GM13976 (cell line): ENCODE data around the gene OSBP2.

ENCODE experiments used
- DNase-seq: peaks from one replicate; pipeline ENCODE4 v3.0.0; 2012; ENCODE audit warnings: low spot score
- CTCF ChIP-seq: IDR thresholded peaks from 2 replicates; pipeline ENCODE4 v1.5.1; 2012; ENCODE audit warnings: borderline replicate concordance, mild to moderate bottlenecking; ENCODE audit not compliant: insufficient read depth; ENCODE audit errors: extremely low read depth, missing control alignments, control extremely low read depth
- in situ Hi-C: fragments of 300-500 bp; cut with MboI; formaldehyde crosslinking; loops from one replicate; pipeline ENCODE4 v1.12.0; 2022; ENCODE audit warnings: low sequenced_read_pairs, mixed read lengths, inconsistent platforms; ENCODE audit not compliant: unreplicated experiment

The OSBP2 gene

GRCh38 chr22:30925667-30926066 is 231.0 kb downstream of the OSBP2 start:
- TF ChIP-seq CTCF, result no peak
- no peak for DNase-seq
- in situ Hi-C loops, result loop anchor here (10.0 kb wide), 1 partner anchor 161 kb away; no protein-coding TSS in a partner anchor

- no peak for DNase-seq
- TF ChIP-seq CTCF, result no peak
- in situ Hi-C loops, result loop anchor here (10.0 kb wide), 1 partner anchor 162 kb away; no protein-coding TSS in a partner anchor
Observed at GRCh38 chr22:30926706-30927105, 232.0 kb downstream of the OSBP2 start.

- no peak for TF ChIP-seq CTCF
- no peak for DNase-seq
- in situ Hi-C loops, result loop anchor here (10.0 kb wide), 1 partner anchor 163 kb away; no protein-coding TSS in a partner anchor
Observed at GRCh38 chr22:30927806-30928205, 233.1 kb downstream of the OSBP2 start.

- no peak for DNase-seq
- TF ChIP-seq CTCF, result no peak
- in situ Hi-C loops, result loop anchor here (10.0 kb wide), 1 partner anchor 164 kb away; no protein-coding TSS in a partner anchor
Observed at GRCh38 chr22:30928401-30928800, 233.7 kb downstream of the OSBP2 start.

- in situ Hi-C loops, result no loop called here
- no peak for DNase-seq
- TF ChIP-seq CTCF, result no peak
Observed at GRCh38 chr22:30930228-30930627, 235.6 kb downstream of the OSBP2 start.

- DNase-seq, result no peak
- no peak for TF ChIP-seq CTCF
- in situ Hi-C loops, result no loop called here
Observed at GRCh38 chr22:30931541-30932300, 237.0 kb downstream of the OSBP2 start.
